Measurements from ENCODE around the gene TMEM9.

- TF ChIP-seq CTCF (IDR thresholded peaks at IDR 0.05) (no peak), POLR2A (IDR thresholded peaks at IDR 0.05) (no peak)
Measured at GRCh38 chr1:201140941-201141260, 13.4 kb downstream of the TMEM9 start.
